DMS114 treated with DMSO at 0.1 percent for 48 hours (cell line): Measurements from ENCODE around the gene FADS3.

Experiments
- DNase-seq: peaks from one replicate; lab custom pipeline; 2025; ENCODE audit not compliant: unreplicated experiment; lab: John Stamatoyannopoulos, UW

Gene FADS3

GRCh38 chr11:61891331-61892084, at the start of gene FADS3:
FADS3 (minus strand) TSS chr11:61891545; CDS start chr11:61891381, 164 bp downstream.
- peak; percentile 44 for DNase-seq

GRCh38 chr11:61940466-61940865, 49.1 kb upstream of the FADS3 start:
- DNase-seq = no peak

GRCh38 chr11:61935861-61936260, 44.5 kb upstream of the FADS3 start:
- no peak for DNase-seq

- DNase-seq = no peak
Observed at GRCh38 chr11:61930933-61931332, 39.6 kb upstream of the FADS3 start.

- DNase-seq = no peak
Observed at GRCh38 chr11:61928606-61929005, 37.3 kb upstream of the FADS3 start.

DNA sequence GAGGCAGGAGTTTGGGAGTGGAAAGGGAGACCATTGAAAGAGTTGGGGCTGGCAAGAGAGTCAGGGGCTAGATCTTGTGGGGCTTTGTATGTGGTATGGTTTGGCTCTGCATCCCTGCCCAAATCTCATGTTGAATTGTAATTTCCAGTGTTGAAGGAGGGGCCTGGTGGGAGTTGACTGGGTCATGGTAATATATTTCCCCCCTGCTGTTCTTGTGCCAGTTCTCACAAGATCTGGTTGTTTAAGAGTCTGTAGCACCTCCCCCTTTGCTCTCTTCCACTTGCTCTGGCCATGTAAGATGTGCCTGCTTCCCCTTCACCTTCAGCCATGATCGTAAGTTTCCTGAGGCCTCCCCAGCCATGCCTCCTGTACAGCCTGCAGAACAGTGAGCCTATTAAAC, 36.2 kb upstream of the FADS3 start:
- no peak for DNase-seq

GRCh38 chr11:61926235-61926634, 34.9 kb upstream of the FADS3 start:
- no peak for DNase-seq

GRCh38 chr11:61925736-61926135, 34.4 kb upstream of the FADS3 start:
- DNase-seq = no peak

DNA sequence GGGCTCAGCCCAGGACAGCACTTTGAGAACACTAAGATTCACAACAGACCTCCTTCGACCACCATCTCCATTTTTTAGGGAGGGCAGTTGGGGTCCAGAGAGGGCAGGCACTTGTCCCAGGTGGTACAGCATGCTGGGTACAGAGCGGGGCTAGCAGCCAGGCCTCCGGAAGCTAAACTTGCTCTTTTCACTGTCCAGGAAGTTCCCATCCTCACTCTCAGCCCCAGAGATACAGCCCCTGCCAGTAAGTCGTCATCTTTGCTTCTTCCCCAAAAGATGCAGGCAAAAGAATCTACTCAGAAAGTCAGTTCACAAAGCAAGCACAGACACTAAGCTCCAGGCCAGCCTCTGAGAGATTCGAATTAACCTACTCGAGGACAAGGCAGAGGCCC, 32.7 kb upstream of the FADS3 start:
- no peak for DNase-seq

- DNase-seq = no peak
Observed at GRCh38 chr11:61923166-61924063, 32.1 kb upstream of the FADS3 start.

- no peak for DNase-seq
Observed at GRCh38 chr11:61922539-61922938, 31.2 kb upstream of the FADS3 start.

DNA sequence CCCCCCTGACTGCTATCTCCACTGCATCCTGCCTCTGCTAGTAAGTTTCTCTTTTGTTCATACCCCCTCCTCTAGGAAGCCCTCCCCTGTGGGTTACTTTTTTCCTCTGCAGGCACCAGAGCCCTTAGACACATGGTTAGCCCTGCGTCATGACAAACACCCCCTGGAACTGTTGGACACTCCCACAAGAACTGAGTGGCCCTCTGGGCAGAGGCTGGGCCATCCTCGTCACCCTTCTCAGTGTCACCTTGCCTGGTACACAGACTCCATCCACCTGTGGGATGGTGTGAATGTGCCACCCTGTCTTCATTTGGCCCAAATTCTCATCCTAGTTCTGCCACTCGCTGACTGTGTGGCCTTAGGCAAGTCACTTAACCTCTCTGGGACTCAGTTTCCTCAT, 30.1 kb upstream of the FADS3 start:
- no peak for DNase-seq

DNA sequence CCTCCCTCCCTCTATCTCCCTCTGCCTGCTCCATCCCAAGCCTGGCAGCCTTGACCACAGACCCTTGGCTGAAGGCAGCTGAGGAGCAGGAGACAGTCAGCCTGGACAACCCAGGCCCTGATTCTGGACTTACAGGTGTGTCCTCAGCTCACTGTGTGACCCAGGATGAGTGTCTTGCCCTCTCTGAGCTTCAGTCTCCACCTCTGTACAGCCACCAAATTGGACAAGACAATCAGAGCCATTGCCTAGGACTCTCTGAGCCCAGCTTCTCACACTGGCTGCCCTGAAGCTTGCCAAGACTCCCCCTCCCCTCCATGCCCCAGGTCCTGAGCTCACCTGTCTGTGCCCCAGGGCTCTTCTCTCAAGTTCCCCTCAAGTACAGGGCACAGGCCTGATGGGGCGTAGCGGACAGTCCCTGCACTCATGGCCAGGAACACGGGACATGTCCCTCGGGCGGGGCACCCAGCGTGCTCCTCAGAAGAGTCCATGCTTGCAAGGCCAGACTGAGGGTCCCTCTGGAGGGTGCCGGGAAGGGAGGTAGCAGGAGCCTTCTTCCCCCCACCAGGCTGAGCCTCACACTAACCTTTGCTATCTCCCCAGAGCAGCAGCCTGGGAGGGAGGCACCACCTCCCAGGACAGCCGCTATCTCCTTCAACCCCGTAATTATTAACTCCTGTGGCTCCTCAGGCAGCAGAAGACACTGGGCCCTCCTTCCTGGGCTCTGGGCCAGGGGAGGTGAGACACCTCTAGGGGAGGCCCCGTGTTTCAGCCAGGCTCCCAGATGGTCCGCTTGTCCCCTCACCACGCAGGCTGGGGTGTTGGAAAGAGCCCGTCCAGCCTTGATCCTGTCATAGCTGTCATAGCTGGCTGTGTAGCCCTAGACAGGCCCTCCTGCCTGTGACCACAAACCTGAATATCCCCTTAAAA, 28.6 kb upstream of the FADS3 start:
- DNase-seq = no peak

DNA sequence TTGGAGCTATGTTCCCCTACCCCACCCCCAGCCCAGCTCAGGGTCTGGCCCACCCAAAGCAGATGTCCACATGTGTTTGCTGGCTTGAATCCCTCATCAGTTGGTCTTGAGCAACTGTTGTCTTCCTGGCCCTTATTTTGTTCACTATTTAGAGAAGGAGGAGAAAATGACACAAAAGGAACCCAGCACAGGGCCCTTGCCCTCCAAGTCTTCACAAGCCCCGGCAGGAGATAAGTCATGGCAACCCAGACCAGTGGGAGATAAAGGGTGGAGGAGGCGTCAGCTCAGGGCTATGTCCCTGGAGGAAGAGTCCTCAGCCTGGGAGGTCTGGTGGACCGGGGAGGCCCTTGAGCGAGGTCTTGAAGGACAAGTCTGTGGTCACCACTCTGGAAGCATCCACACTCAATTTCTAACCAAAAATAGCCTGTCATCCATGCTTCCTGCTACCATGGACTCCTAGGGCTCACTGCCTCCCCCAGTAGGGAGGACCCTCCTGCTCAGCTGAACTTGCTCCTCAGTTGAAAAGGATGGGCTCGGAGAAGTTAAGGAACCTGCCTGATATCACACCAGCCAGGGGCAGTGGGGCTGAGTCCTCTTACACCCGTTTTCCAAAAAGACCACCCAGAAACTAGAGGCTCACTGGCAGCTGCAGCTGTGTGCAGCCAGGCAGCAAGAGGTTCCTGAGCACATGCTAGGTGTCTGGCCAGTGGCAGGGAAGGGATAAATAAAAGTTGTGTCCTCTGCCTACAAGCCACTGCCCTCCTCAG, 27.8 kb upstream of the FADS3 start:
- no peak for DNase-seq

- DNase-seq = no peak
Observed at GRCh38 chr11:61918251-61918937, 27.0 kb upstream of the FADS3 start.

DNA sequence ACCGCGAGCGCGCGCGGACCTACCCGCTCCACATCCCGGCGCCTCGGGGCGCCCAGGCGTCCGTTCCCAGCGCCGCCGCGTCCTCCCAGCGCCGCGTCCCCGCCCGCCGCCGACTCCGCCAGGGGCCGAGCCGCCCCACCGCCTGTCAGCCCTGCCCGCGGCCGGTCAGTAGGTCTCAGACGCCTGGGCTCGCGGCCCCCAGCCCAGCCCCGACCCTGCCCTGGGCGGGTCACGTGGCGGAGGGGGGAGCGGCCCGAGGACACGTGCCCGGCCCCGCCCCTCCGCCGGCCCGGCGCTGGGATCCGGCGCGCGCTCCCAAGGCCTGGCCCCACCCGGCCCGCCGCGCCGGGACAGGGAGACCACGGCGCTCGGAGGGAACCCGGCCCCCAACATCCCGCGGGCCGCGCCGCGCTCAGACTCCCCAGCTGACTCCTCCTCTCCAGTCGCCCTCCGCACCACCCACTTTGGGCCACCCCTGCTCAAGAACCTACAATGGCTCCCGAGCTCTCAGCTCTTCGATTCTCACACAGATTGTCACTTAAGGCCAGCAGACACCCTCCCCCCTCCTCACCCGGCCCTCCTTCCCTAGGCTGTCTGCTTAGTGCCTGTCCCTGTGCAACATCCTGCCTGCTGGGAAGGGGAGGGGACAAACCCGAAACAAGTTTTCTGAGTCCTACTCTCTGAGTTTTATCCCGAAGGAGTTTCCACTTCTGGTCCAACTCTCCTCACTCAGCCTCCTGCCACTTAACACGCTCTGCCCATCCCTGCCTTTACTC, 26.2 kb upstream of the FADS3 start, which contains the start of gene RAB3IL1:
TSS of gene RAB3IL1 (minus strand) at position 233 of the 776 bp plus-strand sequence. CDS start at position 34, 199 bp downstream.
- DNase-seq = no peak

DNA sequence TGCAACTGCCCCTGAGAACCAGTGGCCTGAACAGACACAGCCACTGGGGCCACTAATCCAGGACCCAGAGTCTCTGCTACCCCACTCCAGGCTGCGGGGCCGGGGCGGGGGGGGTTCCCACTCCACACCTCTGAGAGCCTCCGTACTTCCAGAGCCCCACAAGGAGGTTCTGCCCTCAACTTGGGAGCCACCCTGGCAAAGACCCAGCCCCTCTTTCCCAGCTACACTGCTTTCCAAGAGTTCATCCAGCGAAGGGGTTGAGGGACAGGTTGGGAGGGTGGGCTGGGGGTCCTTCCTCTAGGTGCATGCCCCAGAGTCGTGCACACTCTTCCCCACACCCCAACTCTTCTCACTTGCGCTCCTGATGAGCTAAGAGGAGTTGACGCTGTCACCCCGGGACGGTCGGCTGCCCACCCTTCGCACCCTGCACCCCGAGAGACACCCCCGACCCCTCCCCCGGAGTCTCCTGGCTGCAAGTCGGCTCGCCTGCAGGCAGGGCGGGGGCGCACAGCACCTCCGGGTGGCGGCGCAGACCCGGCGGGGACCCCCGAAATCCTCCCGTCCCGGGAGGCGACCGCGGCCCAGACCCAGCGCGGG, 25.5 kb upstream of the FADS3 start:
- DNase-seq = no peak

- no peak for DNase-seq
Observed at GRCh38 chr11:61914471-61915171, 23.3 kb upstream of the FADS3 start.
